D721Med (cell line): Measurements from ENCODE around the gene TWSG1.

ENCODE experiments used
- DNase-seq: peaks from one replicate; pipeline ENCODE4 v3.0.0; 2011; ENCODE audit warnings: low spot score; ENCODE audit not compliant: insufficient read length
- FAIRE-seq: peaks from 2 replicates; lab custom pipeline; 2011; peaks lifted over from hg19 to GRCh38; lab: Jason Lieb, UNC
- TF ChIP-seq, protein P1 (sequence below): IDR thresholded peaks from 2 replicates; pipeline ENCODE4 v1.5.1; 2012; ENCODE audit warnings: mild to moderate bottlenecking, control low read depth; ENCODE audit not compliant: insufficient read depth; ENCODE audit errors: missing control alignments

Gene TWSG1

DNA sequence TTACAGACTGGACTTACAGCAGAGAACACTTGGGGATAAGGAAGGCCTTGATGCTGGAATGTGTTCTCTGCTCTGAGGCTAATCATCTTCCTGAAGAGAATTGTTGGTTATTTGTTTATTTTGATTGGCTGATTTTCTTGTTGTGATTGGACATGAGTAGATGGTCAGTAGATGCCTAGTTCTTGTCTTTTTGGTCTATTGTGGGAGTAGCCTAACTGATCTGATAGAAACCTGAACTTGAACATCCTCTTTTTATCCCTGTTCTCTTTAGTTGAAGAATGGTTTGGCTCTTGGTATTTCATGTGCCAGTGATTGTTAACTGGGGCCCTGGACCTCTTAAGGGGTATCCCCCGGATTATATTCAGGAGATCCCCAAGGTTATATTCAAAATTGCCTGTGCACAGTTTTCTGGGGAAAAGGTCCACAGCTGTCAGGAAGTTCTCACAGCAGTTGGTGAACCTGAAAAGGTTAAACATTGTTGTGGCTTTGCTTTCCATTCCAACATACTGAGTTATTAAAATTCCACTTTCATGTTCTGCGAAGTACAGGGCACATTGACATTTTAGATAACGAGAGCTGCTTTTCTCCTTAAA lies 13.6 kb downstream of the TWSG1 start:
- DNase-seq = no peak
- TF ChIP-seq, protein P1, sequence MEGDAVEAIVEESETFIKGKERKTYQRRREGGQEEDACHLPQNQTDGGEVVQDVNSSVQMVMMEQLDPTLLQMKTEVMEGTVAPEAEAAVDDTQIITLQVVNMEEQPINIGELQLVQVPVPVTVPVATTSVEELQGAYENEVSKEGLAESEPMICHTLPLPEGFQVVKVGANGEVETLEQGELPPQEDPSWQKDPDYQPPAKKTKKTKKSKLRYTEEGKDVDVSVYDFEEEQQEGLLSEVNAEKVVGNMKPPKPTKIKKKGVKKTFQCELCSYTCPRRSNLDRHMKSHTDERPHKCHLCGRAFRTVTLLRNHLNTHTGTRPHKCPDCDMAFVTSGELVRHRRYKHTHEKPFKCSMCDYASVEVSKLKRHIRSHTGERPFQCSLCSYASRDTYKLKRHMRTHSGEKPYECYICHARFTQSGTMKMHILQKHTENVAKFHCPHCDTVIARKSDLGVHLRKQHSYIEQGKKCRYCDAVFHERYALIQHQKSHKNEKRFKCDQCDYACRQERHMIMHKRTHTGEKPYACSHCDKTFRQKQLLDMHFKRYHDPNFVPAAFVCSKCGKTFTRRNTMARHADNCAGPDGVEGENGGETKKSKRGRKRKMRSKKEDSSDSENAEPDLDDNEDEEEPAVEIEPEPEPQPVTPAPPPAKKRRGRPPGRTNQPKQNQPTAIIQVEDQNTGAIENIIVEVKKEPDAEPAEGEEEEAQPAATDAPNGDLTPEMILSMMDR = no peak
- FAIRE-seq = no peak

DNA sequence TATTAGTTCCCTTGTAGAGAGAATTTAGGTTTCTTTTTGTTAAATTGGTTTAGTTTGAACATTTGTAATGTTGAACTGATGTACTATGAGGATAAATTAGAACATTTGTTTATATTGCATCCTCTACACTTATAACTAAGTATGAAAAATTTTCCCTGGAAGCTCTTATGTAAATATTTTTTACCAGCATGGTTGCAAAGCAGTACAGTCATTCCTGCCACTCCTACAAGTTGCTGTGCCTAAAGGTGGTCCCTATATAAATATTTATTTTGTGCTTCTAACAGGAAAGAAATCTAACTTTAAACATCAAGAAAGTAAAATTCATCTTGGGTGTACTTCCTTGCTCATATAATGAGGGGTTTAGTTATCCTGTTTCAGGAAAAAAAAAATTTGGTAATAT lies 14.2 kb downstream of the TWSG1 start:
- TF ChIP-seq, protein P1 = no peak
- FAIRE-seq = no peak

DNA sequence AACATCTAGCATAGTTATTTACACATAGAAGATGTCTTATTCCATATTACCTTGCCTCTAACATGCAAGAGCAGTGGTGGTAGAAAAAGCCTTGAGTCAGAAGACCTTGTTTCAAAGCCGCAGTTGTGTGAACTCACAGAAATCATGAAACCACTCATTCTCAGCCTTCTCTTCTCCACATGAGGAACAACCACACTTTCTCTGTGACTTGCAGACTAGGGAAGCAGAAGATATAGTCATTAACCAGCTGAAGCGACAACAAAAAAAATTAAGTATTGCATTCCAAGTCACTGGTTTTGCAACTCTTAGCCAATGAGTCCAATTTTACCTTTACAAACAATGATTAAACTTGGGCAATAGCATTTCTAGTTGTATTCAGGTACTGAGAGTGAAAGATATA lies 19.0 kb downstream of the TWSG1 start:
- DNase-seq (no peak), FAIRE-seq (no peak)
- TF ChIP-seq, protein P1 = no peak

More for the DNA sequence above, 14.2 kb downstream of the TWSG1 start:
- DNase-seq = no peak

DNA sequence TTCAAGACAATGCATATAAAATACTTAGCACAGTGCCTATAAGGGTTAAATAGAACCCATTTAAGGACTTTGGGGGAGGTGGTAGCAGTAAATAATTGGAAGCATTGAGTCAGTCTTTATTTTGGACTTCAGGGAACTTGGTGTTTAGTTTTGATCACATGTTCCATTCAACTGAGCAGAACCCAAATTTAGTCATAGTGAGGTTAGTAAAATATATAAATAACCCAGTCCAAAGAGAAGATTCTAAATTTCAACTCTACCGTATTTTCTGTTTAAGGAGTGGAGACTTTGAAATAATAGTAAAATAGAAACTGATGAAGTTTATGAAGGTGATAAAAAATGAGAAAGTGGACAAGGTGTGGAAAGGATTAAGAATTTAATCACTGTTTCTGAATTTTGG lies 19.7 kb downstream of the TWSG1 start:
- no peak for FAIRE-seq
- DNase-seq = no peak
- TF ChIP-seq, protein P1 = no peak

DNA sequence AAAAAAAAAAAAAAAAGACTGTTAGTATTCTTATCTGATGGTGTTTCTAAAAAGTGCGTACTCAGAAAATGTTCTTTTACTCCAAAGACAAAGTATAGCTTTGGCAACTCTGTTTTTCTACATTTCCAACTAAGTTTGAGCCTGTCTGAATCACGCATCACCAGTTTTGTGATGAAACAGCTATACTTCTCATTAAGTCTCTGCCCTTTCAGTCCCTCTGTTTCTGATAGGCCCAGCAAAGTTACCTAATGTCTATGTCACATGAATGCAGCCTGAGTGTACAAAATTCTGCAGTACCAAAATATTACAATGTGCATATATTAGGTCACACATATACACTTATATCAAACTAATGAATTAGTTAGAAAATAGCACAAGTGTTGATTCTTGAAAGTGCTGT lies 22.4 kb downstream of the TWSG1 start:
- TF ChIP-seq, protein P1 = no peak
- no peak for DNase-seq
- FAIRE-seq = no peak

DNA sequence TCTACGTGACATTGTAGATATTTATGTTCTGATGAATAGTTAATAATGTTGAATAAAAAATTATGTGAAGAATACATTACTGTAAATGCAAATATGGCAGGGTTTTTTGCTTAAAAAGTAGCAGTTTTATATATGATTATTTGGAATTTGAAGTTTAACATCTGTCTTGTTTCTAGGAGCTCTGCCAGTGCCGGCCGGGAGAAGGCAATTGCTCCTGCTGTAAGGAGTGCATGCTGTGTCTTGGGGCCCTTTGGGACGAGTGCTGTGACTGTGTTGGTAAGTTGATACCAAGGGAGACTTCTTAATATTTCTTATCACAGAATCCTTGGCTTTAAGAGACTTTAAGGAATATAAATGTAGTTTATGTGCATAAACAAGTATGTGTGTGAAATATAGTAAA lies 25.2 kb downstream of the TWSG1 start:
- TF ChIP-seq, protein P1 = no peak
- no peak for FAIRE-seq
- no peak for DNase-seq

DNA sequence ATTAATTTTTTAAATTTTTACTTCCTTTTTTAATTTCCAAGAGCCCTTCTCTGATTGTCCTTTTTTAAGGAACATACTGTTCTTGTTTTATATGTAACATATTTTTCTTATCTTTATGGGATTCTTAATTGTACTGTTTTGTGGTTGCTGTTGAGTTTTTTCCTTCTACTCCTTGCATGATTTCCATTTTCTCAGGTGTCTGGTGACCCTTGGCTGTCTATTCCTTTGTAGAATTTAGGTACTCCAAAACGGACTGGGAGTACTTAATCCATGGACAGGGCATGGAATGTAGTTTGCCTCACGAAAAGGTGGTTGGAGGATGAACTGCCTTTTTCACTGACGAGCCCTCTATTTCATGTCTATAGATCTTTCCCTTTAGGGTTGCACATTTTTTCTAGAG lies 26.6 kb downstream of the TWSG1 start:
- DNase-seq (no peak), FAIRE-seq (no peak)
- TF ChIP-seq, protein P1 = no peak
